K562 (cell line): ENCODE data around the gene NSMCE1.

Experiments used
- CREBBP ChIP-seq: IDR thresholded peaks from one replicate; pipeline ENCODE4 v1.6.1; 2012; ENCODE audit warnings: low read depth, mild to moderate bottlenecking, control low read depth, inconsistent platforms, low read length
- GATA2 ChIP-seq: sonication (generic); formaldehyde crosslinking; IDR thresholded peaks from 2 replicates; pipeline ENCODE4 v1.4.0; 2020; ENCODE audit warnings: mild to moderate bottlenecking, missing genetic modification reagents
- KAT7 ChIP-seq: sonication (generic); formaldehyde crosslinking; IDR thresholded peaks from 2 replicates; pipeline ENCODE4 v1.8.0; 2022; ENCODE audit warnings: missing genetic modification reagents, mild to moderate bottlenecking, borderline replicate concordance
- MEIS2 ChIP-seq: fragments of 450-650 bp; IDR thresholded peaks from 2 replicates; pipeline ENCODE4 v1.6.1; 2014; ENCODE audit warnings: mild to moderate bottlenecking; ENCODE audit not compliant: partially characterized antibody
- POLR2AphosphoS5 ChIP-seq: IDR thresholded peaks from 2 replicates; pipeline ENCODE4 v1.6.1; 2011; ENCODE audit warnings: mild to moderate bottlenecking, low read depth, low read length, moderate library complexity; ENCODE audit not compliant: control insufficient read depth, insufficient read depth
- TEAD4 ChIP-seq, 2 experiments: sonication (generic) in 1 of 2; formaldehyde crosslinking in 1 of 2; IDR thresholded peaks; 2 replicates each; pipeline versions ENCODE4 v1.6.1 to v1.8.0; 2012 to 2022; ENCODE audit warnings: borderline replicate concordance in 1 of 2, inconsistent platforms in 1 of 2, low read length in 1 of 2, mild to moderate bottlenecking in 1 of 2, missing genetic modification reagents in 1 of 2
- ZFP30 ChIP-seq: fragments of 250-450 bp; sonication (Bioruptor Pico); IDR thresholded peaks from 2 replicates; pipeline ENCODE4 v1.8.0; 2022; ENCODE audit warnings: moderate library complexity, mild to moderate bottlenecking, inconsistent platforms, borderline replicate concordance
- TF ChIP-seq, protein P1 (sequence below), 3 experiments: IDR thresholded peaks in 2 of 3; conservative IDR thresholded peaks in 1 of 3; 2 replicates each; pipeline ENCODE4 v1.5.1; 2011 to 2012; ENCODE audit warnings: low read length in 3 of 3, mild to moderate bottlenecking in 3 of 3, control low read depth in 2 of 3, improper control_type of control experiment in 1 of 3, inconsistent platforms in 1 of 3, low read depth in 1 of 3, mixed read lengths in 1 of 3, moderate library complexity in 1 of 3; ENCODE audit not compliant: insufficient read depth in 2 of 3
- TF ChIP-seq, protein P2 (sequence below): sonication (generic); formaldehyde crosslinking; IDR thresholded peaks from 2 replicates; pipeline ENCODE4 v1.8.0; 2022; ENCODE audit warnings: missing genetic modification reagents, mild to moderate bottlenecking, borderline replicate concordance
- TF ChIP-seq, protein P3 (sequence below): fragments of 200-400 bp; formaldehyde crosslinking; IDR thresholded peaks from 2 replicates; pipeline ENCODE4 v1.6.1; 2017; ENCODE audit warnings: mild to moderate bottlenecking, low read depth, low read length, moderate library complexity
- TF ChIP-seq, protein P4 (sequence below), 2 experiments: fragments of 450-650 bp; formaldehyde crosslinking in 1 of 2; IDR thresholded peaks; 2 replicates each; pipeline versions ENCODE4 v1.4.0 to v1.6.1; 2014 to 2020; ENCODE audit warnings: mild to moderate bottlenecking in 2 of 2, borderline replicate concordance in 1 of 2, low read depth in 1 of 2

DNA sequence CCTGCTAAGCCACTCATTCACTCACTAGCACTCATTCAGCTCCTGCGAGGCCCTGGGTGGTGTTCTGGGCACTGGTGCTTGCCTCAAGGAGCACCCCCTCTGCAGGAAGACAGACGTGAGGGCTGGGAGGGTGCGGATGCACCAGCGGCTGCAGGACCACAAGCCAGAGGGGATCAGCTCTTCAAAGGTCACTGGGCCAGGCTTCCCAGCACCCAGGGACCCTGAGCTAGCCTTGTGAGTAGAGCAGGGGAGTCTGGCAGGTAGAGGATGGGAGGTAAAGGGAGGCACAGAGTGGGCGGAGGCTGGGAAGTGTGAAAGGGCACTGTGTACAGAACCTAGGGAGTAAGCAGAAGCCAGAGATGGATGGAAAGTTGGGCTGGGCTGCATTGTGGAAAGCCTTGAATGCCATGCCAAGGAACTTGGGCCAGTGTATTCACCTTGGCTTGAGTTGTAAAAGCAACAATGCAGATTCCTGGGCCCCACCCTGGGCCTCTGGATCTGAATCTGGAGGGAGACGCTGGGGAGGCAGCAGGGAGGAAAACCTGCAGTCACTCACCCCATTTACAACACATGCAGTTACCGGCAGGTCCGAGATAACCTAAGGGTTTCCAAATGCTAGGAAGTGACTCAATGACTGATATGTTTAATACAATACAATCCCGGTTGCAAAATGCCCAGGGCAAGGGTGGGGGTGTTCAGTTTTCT lies 46.9 kb upstream of the NSMCE1 start:
- TF ChIP-seq GATA2 (CRISPR knock-in tag): no peak
- no peak for TF ChIP-seq ZFP30 (CRISPR knock-in tag)
- TF ChIP-seq, protein P1, sequence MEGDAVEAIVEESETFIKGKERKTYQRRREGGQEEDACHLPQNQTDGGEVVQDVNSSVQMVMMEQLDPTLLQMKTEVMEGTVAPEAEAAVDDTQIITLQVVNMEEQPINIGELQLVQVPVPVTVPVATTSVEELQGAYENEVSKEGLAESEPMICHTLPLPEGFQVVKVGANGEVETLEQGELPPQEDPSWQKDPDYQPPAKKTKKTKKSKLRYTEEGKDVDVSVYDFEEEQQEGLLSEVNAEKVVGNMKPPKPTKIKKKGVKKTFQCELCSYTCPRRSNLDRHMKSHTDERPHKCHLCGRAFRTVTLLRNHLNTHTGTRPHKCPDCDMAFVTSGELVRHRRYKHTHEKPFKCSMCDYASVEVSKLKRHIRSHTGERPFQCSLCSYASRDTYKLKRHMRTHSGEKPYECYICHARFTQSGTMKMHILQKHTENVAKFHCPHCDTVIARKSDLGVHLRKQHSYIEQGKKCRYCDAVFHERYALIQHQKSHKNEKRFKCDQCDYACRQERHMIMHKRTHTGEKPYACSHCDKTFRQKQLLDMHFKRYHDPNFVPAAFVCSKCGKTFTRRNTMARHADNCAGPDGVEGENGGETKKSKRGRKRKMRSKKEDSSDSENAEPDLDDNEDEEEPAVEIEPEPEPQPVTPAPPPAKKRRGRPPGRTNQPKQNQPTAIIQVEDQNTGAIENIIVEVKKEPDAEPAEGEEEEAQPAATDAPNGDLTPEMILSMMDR (IDR thresholded peaks at IDR 0.05 in 2 of 3, conservative IDR thresholded peaks at IDR 0.05 in 1 of 3; ENCODE audit: insufficient read depth in 2 of 3, low read depth in 1 of 3, low read length in 3 of 3): no peak
- no peak for TF ChIP-seq CREBBP
- TF ChIP-seq KAT7 (CRISPR knock-in tag): no peak
- no peak for TF ChIP-seq POLR2AphosphoS5
- TF ChIP-seq MEIS2: no peak
- TF ChIP-seq, protein P2, sequence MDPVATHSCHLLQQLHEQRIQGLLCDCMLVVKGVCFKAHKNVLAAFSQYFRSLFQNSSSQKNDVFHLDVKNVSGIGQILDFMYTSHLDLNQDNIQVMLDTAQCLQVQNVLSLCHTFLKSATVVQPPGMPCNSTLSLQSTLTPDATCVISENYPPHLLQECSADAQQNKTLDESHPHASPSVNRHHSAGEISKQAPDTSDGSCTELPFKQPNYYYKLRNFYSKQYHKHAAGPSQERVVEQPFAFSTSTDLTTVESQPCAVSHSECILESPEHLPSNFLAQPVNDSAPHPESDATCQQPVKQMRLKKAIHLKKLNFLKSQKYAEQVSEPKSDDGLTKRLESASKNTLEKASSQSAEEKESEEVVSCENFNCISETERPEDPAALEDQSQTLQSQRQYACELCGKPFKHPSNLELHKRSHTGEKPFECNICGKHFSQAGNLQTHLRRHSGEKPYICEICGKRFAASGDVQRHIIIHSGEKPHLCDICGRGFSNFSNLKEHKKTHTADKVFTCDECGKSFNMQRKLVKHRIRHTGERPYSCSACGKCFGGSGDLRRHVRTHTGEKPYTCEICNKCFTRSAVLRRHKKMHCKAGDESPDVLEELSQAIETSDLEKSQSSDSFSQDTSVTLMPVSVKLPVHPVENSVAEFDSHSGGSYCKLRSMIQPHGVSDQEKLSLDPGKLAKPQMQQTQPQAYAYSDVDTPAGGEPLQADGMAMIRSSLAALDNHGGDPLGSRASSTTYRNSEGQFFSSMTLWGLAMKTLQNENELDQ: no peak
- TF ChIP-seq, protein P3, sequence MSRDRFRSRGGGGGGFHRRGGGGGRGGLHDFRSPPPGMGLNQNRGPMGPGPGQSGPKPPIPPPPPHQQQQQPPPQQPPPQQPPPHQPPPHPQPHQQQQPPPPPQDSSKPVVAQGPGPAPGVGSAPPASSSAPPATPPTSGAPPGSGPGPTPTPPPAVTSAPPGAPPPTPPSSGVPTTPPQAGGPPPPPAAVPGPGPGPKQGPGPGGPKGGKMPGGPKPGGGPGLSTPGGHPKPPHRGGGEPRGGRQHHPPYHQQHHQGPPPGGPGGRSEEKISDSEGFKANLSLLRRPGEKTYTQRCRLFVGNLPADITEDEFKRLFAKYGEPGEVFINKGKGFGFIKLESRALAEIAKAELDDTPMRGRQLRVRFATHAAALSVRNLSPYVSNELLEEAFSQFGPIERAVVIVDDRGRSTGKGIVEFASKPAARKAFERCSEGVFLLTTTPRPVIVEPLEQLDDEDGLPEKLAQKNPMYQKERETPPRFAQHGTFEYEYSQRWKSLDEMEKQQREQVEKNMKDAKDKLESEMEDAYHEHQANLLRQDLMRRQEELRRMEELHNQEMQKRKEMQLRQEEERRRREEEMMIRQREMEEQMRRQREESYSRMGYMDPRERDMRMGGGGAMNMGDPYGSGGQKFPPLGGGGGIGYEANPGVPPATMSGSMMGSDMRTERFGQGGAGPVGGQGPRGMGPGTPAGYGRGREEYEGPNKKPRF: no peak
- TF ChIP-seq TEAD4 (IDR thresholded peaks at IDR 0.05; ENCODE audit: low read length): no peak
- no peak for TF ChIP-seq TEAD4 (CRISPR knock-in tag; IDR thresholded peaks at IDR 0.05; ENCODE audit: borderline replicate concordance)
- TF ChIP-seq, protein P4, sequence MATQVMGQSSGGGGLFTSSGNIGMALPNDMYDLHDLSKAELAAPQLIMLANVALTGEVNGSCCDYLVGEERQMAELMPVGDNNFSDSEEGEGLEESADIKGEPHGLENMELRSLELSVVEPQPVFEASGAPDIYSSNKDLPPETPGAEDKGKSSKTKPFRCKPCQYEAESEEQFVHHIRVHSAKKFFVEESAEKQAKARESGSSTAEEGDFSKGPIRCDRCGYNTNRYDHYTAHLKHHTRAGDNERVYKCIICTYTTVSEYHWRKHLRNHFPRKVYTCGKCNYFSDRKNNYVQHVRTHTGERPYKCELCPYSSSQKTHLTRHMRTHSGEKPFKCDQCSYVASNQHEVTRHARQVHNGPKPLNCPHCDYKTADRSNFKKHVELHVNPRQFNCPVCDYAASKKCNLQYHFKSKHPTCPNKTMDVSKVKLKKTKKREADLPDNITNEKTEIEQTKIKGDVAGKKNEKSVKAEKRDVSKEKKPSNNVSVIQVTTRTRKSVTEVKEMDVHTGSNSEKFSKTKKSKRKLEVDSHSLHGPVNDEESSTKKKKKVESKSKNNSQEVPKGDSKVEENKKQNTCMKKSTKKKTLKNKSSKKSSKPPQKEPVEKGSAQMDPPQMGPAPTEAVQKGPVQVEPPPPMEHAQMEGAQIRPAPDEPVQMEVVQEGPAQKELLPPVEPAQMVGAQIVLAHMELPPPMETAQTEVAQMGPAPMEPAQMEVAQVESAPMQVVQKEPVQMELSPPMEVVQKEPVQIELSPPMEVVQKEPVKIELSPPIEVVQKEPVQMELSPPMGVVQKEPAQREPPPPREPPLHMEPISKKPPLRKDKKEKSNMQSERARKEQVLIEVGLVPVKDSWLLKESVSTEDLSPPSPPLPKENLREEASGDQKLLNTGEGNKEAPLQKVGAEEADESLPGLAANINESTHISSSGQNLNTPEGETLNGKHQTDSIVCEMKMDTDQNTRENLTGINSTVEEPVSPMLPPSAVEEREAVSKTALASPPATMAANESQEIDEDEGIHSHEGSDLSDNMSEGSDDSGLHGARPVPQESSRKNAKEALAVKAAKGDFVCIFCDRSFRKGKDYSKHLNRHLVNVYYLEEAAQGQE (IDR thresholded peaks at IDR 0.05; ENCODE audit: borderline replicate concordance): no peak
- TF ChIP-seq, protein P4 (CRISPR knock-in tag; IDR thresholded peaks at IDR 0.05; ENCODE audit: low read depth): no peak
